Measurements from ENCODE around the gene SEC14L6.

SEC14L6 gene

GRCh38 chr22:30531651-30532608 is 14.6 kb downstream of the SEC14L6 start:
- H3K36me3 ChIP-seq (ENCODE audit: low read length) = no peaks in the 10 kb centered on the region
- H3K27me3 ChIP-seq (ENCODE audit: low read length) = no peaks in the 10 kb centered on the region
- no peak overlapping the region for H3K9ac ChIP-seq (ENCODE audit: low read length)
- no peaks in the 10 kb centered on the region for H4K20me1 ChIP-seq (ENCODE audit: low read depth, low read length)
- no peaks in the 10 kb centered on the region for H3F3A ChIP-seq (ENCODE audit: insufficient read depth)
- TF ChIP-seq CTCF (IDR thresholded peaks at IDR 0.05; ENCODE audit: insufficient read depth, low read length, poor library complexity, severe bottlenecking) = no peak
- TF ChIP-seq EZH2phosphoT487 (conservative IDR thresholded peaks at IDR 0.05; ENCODE audit: low read length) = no peak
- H3K79me2 ChIP-seq (ENCODE audit: insufficient read depth, low read length) = no peaks in the 10 kb centered on the region
- no peak overlapping the region for H3K4me3 ChIP-seq (ENCODE audit: insufficient read depth, low read length, poor library complexity, severe bottlenecking)
- H3K4me2 ChIP-seq (ENCODE audit: low read depth, low read length, poor library complexity, severe bottlenecking) = no peak overlapping the region
- H3K9me3 ChIP-seq (ENCODE audit: insufficient read depth, low read length) = no peaks in the 10 kb centered on the region
- no peaks in the 10 kb centered on the region for H3K9me2 ChIP-seq (replicated peaks; ENCODE audit: insufficient read depth, low read length)
- H2AFZ ChIP-seq (ENCODE audit: low read depth, low read length, severe bottlenecking) = no peak overlapping the region
- H3K27ac ChIP-seq (ENCODE audit: low read depth, low read length) = no peak overlapping the region

GRCh38 chr22:30526656-30527055 is 19.9 kb downstream of the SEC14L6 start:
- no peak overlapping the region for H3K4me2 ChIP-seq (ENCODE audit: low read depth, low read length, poor library complexity, severe bottlenecking)
- H3K27me3 ChIP-seq (ENCODE audit: low read length) = no peaks in the 10 kb centered on the region
- no peaks in the 10 kb centered on the region for H3F3A ChIP-seq (ENCODE audit: insufficient read depth)
- no peaks in the 10 kb centered on the region for H4K20me1 ChIP-seq (ENCODE audit: low read depth, low read length)
- no peaks in the 10 kb centered on the region for H3K9me3 ChIP-seq (ENCODE audit: insufficient read depth, low read length)
- TF ChIP-seq EZH2phosphoT487 (conservative IDR thresholded peaks at IDR 0.05; ENCODE audit: low read length) = no peak
- TF ChIP-seq CTCF (IDR thresholded peaks at IDR 0.05; ENCODE audit: insufficient read depth, low read length, poor library complexity, severe bottlenecking) = no peak
- no peak overlapping the region for H3K4me3 ChIP-seq (ENCODE audit: insufficient read depth, low read length, poor library complexity, severe bottlenecking)
- no peaks in the 10 kb centered on the region for H3K9me2 ChIP-seq (replicated peaks; ENCODE audit: insufficient read depth, low read length)
- H3K27ac ChIP-seq (ENCODE audit: low read depth, low read length) = no peak overlapping the region
- no peaks in the 10 kb centered on the region for H3K36me3 ChIP-seq (ENCODE audit: low read length)
- H2AFZ ChIP-seq (ENCODE audit: low read depth, low read length, severe bottlenecking) = no peak overlapping the region
- H3K79me2 ChIP-seq (ENCODE audit: insufficient read depth, low read length) = no peaks in the 10 kb centered on the region
- no peak overlapping the region for H3K9ac ChIP-seq (ENCODE audit: low read length)

- Histone ChIP-seq H3K27me3 (ENCODE audit: low read length) (no peaks in the 10 kb centered on the region), H3K9me3 (ENCODE audit: insufficient read depth, low read length) (no peaks in the 10 kb centered on the region), H3K4me3 (ENCODE audit: insufficient read depth, low read length, poor library complexity, severe bottlenecking) (no peak overlapping the region), H3K27ac (ENCODE audit: low read depth, low read length) (no peak overlapping the region), H4K20me1 (ENCODE audit: low read depth, low read length) (no peaks in the 10 kb centered on the region), H3K36me3 (ENCODE audit: low read length) (no peaks in the 10 kb centered on the region), H3K79me2 (ENCODE audit: insufficient read depth, low read length) (no peaks in the 10 kb centered on the region), H3K9ac (ENCODE audit: low read length) (no peak overlapping the region), H3K4me2 (ENCODE audit: low read depth, low read length, poor library complexity, severe bottlenecking) (no peak overlapping the region), H3K9me2 (replicated peaks; ENCODE audit: insufficient read depth, low read length) (no peaks in the 10 kb centered on the region), H3F3A (ENCODE audit: insufficient read depth) (no peaks in the 10 kb centered on the region), H2AFZ (ENCODE audit: low read depth, low read length, severe bottlenecking) (no peak overlapping the region)
- no peak for TF ChIP-seq EZH2phosphoT487 (conservative IDR thresholded peaks at IDR 0.05; ENCODE audit: low read length)
- no peak for TF ChIP-seq CTCF (IDR thresholded peaks at IDR 0.05; ENCODE audit: insufficient read depth, low read length, poor library complexity, severe bottlenecking)
Observed at GRCh38 chr22:30523646-30524489, 22.7 kb downstream of the SEC14L6 start.
